Measurements from ENCODE around the gene NUFIP2.
A peak's percentile ranks its signal among the peaks of the same experiment; 100 is the strongest.

NUFIP2 gene

DNA sequence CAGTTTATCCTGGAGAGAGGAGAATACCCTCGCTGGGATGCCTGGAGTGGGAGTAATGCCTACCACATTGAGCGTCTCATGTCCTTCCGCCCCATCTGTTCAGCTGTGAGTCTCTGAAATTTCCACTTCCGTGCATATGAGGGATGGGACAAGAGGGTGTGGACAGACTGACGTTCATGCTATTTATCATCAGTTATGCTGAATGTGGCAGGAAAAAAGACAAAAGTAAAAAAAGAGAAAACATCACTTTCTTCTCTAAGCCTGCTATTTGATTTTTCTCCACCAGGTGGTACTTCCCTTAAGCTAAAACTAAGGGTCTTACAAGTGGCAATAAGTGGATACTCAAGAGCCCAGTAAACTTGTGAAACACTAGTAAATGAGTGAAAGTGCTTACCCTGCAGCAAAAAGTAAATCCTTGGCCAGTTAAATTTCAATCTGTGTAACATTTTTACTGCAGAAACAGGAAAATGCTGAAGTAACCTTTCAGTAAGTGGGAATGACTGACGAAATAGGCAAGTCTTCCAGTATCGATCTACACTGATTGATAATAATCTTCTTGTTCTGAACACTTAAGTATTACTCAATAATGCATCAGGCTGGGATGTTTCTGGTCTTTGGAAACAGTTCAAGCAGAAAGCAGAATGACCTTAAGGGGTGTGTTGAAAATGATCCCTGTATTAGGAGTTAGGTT lies 41.7 kb downstream of the NUFIP2 start:
- peak; percentile 64 for TF ChIP-seq CTCF (conservative IDR thresholded peaks at IDR 0.05)
- H3K27ac ChIP-seq: no peak overlapping the region

GRCh38 chr17:29251184-29251583 lies 42.8 kb downstream of the NUFIP2 start:
- no peak for TF ChIP-seq CTCF (conservative IDR thresholded peaks at IDR 0.05)
- no peak overlapping the region for H3K27ac ChIP-seq

- no peak for TF ChIP-seq CTCF (conservative IDR thresholded peaks at IDR 0.05)
- H3K27ac ChIP-seq: no peak overlapping the region
Measured at GRCh38 chr17:29250666-29251065, 43.3 kb downstream of the NUFIP2 start.

DNA sequence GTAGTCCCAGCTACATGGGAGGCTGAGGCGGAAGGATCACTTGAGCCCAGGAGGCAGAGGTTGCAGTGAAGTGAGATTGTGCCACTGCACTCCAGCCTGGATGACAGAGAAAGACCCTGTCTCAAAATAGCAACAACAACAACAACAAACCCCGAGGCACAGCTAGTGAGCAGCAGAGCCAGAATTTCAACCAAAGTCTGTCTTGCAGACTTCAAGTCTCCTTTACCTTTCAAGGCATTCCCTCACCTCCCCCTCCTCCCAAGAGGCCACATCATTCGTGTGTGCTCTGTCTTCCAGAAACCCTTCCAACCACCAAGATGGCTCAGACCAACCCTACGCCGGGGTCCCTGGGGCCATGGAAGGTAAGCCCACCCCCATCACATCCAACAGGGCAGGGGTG lies 45.1 kb downstream of the NUFIP2 start:
- no peak for TF ChIP-seq CTCF (conservative IDR thresholded peaks at IDR 0.05)
- H3K27ac ChIP-seq: no peak overlapping the region

DNA sequence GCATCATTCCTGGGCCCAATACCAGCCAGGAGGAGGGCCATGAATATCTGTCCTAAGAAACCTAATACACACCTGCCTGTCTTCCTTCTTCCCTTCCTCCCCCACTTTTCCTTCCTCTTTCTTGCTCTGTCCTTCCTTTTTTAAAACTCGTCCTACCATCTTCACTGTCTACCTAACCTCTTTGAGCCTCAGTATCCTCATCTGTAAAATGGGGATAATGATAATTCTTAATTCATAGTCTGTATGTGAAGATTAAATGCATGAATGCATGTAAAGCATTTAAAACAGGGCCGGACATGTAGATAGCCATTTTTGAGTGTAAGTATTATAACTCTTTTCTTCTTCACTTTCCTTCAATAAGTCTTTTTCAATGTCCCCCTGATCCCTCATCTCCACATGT lies 46.7 kb downstream of the NUFIP2 start:
- no peak overlapping the region for H3K27ac ChIP-seq
- no peak for TF ChIP-seq CTCF (conservative IDR thresholded peaks at IDR 0.05)

DNA sequence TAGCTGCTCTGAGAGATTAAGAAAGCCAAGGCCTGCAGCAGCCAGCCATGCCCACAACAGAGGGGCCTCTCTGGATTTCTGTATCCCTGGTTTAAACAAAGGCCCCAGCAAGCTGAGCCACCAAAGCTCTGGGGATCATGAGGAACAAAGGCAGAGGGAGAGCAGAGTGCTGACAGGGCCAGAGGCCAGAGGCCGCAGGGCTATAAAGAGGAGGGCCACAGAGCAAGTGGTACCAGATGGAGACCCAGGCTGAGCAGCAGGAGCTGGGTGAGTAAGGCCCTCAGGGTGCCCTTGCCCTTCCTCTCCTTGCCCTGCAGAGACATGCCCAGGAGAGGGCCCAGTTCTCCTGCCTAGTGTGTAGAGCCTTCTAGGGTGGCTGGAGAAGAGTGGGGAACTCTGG lies 47.3 kb downstream of the NUFIP2 start, which contains the start of gene CRYBA1:
CRYBA1 (plus strand) TSS at position 232 of the 400 bp plus-strand sequence; CDS start at position 237, 5 bp downstream.
- TF ChIP-seq CTCF (conservative IDR thresholded peaks at IDR 0.05): no peak
- no peak within 1 kb of the TSS for H3K27ac ChIP-seq

DNA sequence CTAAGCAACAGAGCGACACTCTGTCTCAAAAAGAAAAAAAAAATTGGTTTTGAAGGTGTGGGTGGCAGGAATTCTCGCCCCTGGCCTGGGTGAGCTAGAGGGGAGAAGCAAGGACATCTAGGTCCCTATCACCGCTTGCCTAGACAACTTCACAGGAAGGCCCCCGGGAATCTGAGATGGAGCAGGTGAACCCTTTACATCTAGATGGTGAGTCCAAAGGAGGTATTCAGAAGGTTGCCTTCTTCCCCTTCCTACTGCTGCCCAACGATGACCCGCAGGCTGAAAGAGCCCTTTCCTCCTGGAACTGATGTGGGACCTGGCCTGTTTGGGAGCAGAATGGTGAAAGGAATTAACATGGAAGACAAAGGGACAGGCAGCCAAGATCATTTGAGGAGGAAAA lies 48.5 kb downstream of the NUFIP2 start:
- H3K27ac ChIP-seq: no peak overlapping the region
- TF ChIP-seq CTCF (conservative IDR thresholded peaks at IDR 0.05): no peak

All from VCaP (cell line).